ENCODE data around the gene PAPSS1.

The PAPSS1 gene

DNA sequence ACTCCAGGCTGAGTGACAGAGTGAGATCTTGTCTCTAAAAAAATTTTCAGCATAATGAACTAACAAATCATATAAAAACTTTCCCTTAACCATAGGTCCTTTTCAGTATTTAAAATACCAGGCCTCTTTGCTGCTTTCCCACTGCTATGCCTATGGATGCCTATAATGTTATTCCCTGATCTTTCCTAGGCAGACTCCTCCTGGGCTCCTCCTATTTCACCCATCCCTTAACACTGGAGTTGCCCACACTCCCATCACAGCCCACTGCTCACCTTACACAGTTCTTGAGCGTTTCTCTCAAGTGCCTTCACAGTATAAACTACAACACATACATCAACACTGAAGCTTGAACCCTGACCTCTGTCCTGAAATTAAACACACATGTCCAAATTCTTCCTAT is 31.6 kb downstream of the PAPSS1 start:
- H3K4ac ChIP-seq (ENCODE audit: low read length) = no peak overlapping the region
- no peak overlapping the region for H2BK15ac ChIP-seq (ENCODE audit: low read length)
- H3K27ac ChIP-seq (replicated peaks; ENCODE audit: low read length) = no peak overlapping the region
- H3K23ac ChIP-seq (ENCODE audit: low read depth, low read length, poor library complexity) = no peak overlapping the region
- H4K91ac ChIP-seq (ENCODE audit: low read depth, low read length, poor library complexity) = no peak overlapping the region
- no peak overlapping the region for H3K4me3 ChIP-seq (ENCODE audit: low read length in 2 of 2)
- H3K27me3 ChIP-seq (ENCODE audit: control insufficient read depth in 3 of 3, insufficient read depth in 3 of 3, low read depth in 1 of 3, low read length in 3 of 3) = no peaks in the 10 kb centered on the region
- H3K9me3 ChIP-seq (replicated peaks in 1 of 2; ENCODE audit: control insufficient read depth in 2 of 2, insufficient read depth in 1 of 2, low read depth in 1 of 2, low read length in 2 of 2) = no peaks in the 10 kb centered on the region
- no peak overlapping the region for H3K9ac ChIP-seq (ENCODE audit: low read depth, low read length, poor library complexity)
- no peaks in the 10 kb centered on the region for H3K79me1 ChIP-seq (ENCODE audit: low read depth, low read length)
- no peak overlapping the region for H2AFZ ChIP-seq (ENCODE audit: low read length)
- DNase-seq (ENCODE audit: low spot score) = no peak
- H2BK12ac ChIP-seq (ENCODE audit: low read length) = no peak overlapping the region
- H2AK5ac ChIP-seq (ENCODE audit: low read depth, low read length) = no peak overlapping the region
- no CpG with 5 or more reads among the region's 1 CpG for WGBS, 2 donors (ENCODE audit: extremely low coverage in 2 of 2, insufficient read length in 2 of 2, insufficient replicate concordance in 1 of 2)
- peaks cover 2 to 39% of the 10 kb centered on the region in 2 donors for H3K36me3 ChIP-seq (replicated peaks in 1 of 2; ENCODE audit: control insufficient read depth in 2 of 2, insufficient read depth in 2 of 2, low read length in 2 of 2)
- H2BK5ac ChIP-seq (ENCODE audit: low read length) = no peak overlapping the region
- no peak overlapping the region for H3K4me2 ChIP-seq (ENCODE audit: insufficient read depth, low read length, poor library complexity, severe bottlenecking)
- H4K8ac ChIP-seq (ENCODE audit: low read depth, low read length) = no peak overlapping the region
- no peaks in the 10 kb centered on the region for H3K4me1 ChIP-seq (ENCODE audit: control insufficient read depth in 2 of 2, insufficient read depth in 1 of 2, low read depth in 1 of 2, low read length in 2 of 2)
- no peak overlapping the region for H3K14ac ChIP-seq (ENCODE audit: low read length)
- no peak overlapping the region for H3K18ac ChIP-seq (ENCODE audit: low read length)
- H2BK120ac ChIP-seq (ENCODE audit: low read depth, low read length) = no peak overlapping the region

DNA sequence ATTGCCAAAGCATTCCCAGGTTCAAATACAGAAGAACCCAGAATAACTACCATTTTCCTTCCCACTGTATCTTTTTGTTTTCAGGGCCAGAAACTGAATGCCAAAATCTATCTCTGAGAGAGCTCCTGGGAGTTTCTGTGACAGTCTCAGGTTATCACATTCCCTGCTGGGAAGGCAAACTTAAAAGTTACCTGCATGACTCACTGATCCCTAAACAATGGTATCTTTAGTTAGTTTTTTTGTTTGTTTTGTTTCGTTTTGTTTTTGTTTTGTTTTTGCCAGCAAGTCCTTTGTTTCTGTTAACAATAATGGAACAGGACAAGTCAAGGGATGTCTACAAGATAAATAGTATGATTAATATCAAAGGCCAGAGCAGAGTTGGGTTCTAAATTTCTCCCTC is 34.3 kb downstream of the PAPSS1 start:
- H3K9ac ChIP-seq (ENCODE audit: low read depth, low read length, poor library complexity) = no peak overlapping the region
- no peak overlapping the region for H2BK5ac ChIP-seq (ENCODE audit: low read length)
- no peaks in the 10 kb centered on the region for H3K79me1 ChIP-seq (ENCODE audit: low read depth, low read length)
- no peak overlapping the region for H3K23ac ChIP-seq (ENCODE audit: low read depth, low read length, poor library complexity)
- no peak for DNase-seq (ENCODE audit: low spot score)
- no peak overlapping the region for H3K4ac ChIP-seq (ENCODE audit: low read length)
- H3K27ac ChIP-seq (replicated peaks; ENCODE audit: low read length) = no peak overlapping the region
- no peak overlapping the region for H2AFZ ChIP-seq (ENCODE audit: low read length)
- no peak overlapping the region for H4K8ac ChIP-seq (ENCODE audit: low read depth, low read length)
- H3K4me3 ChIP-seq (ENCODE audit: low read length in 2 of 2) = no peak overlapping the region
- no peak overlapping the region for H2BK12ac ChIP-seq (ENCODE audit: low read length)
- WGBS, 2 donors (ENCODE audit: extremely low coverage in 2 of 2, insufficient read length in 2 of 2, insufficient replicate concordance in 1 of 2) = no CpG with 5 or more reads among the region's 1 CpG
- peaks cover 4 to 33% of the 10 kb centered on the region in 2 donors for H3K36me3 ChIP-seq (replicated peaks in 1 of 2; ENCODE audit: control insufficient read depth in 2 of 2, insufficient read depth in 2 of 2, low read length in 2 of 2)
- H3K27me3 ChIP-seq (ENCODE audit: control insufficient read depth in 3 of 3, insufficient read depth in 3 of 3, low read depth in 1 of 3, low read length in 3 of 3) = no peaks in the 10 kb centered on the region
- no peak overlapping the region for H2AK5ac ChIP-seq (ENCODE audit: low read depth, low read length)
- H3K4me1 ChIP-seq (ENCODE audit: control insufficient read depth in 2 of 2, insufficient read depth in 1 of 2, low read depth in 1 of 2, low read length in 2 of 2) = no peaks in the 10 kb centered on the region
- H3K9me3 ChIP-seq (replicated peaks in 1 of 2; ENCODE audit: control insufficient read depth in 2 of 2, insufficient read depth in 1 of 2, low read depth in 1 of 2, low read length in 2 of 2) = no peaks in the 10 kb centered on the region
- H3K18ac ChIP-seq (ENCODE audit: low read length) = no peak overlapping the region
- H4K91ac ChIP-seq (ENCODE audit: low read depth, low read length, poor library complexity) = no peak overlapping the region
- no peak overlapping the region for H2BK120ac ChIP-seq (ENCODE audit: low read depth, low read length)
- H3K4me2 ChIP-seq (ENCODE audit: insufficient read depth, low read length, poor library complexity, severe bottlenecking) = no peak overlapping the region
- H2BK15ac ChIP-seq (ENCODE audit: low read length) = no peak overlapping the region
- H3K14ac ChIP-seq (ENCODE audit: low read length) = no peak overlapping the region

DNA sequence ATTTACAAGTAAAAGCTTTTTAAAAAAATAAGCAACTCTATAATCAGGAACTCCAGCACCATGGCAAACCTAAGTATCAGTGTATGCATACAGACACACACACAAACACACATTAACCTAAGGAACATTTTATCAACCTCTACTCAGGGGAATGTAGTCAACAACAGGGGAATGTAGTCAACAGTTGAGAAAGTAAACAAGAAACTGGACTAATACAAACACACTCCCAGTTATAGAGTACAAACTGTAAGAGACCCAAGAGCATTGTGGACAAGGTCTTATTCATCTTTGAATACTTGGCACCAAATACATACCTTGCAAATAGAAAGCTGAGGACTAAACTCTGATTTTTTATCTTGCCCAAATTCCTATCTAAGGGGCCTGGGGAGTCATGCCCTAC is 36.2 kb downstream of the PAPSS1 start:
- H3K4me2 ChIP-seq (ENCODE audit: insufficient read depth, low read length, poor library complexity, severe bottlenecking) = no peak overlapping the region
- H2BK5ac ChIP-seq (ENCODE audit: low read length) = no peak overlapping the region
- DNase-seq (ENCODE audit: low spot score) = no peak
- peaks cover 2 to 13% of the 10 kb centered on the region in 2 donors for H3K9me3 ChIP-seq (replicated peaks in 1 of 2; ENCODE audit: control insufficient read depth in 2 of 2, insufficient read depth in 1 of 2, low read depth in 1 of 2, low read length in 2 of 2)
- H3K18ac ChIP-seq (ENCODE audit: low read length) = no peak overlapping the region
- H3K27ac ChIP-seq (replicated peaks; ENCODE audit: low read length) = no peak overlapping the region
- no peak overlapping the region for H3K4ac ChIP-seq (ENCODE audit: low read length)
- H3K4me3 ChIP-seq (ENCODE audit: low read length in 2 of 2) = no peak overlapping the region
- H3K9ac ChIP-seq (ENCODE audit: low read depth, low read length, poor library complexity) = no peak overlapping the region
- no peak overlapping the region for H3K14ac ChIP-seq (ENCODE audit: low read length)
- H2BK120ac ChIP-seq (ENCODE audit: low read depth, low read length) = no peak overlapping the region
- no peak overlapping the region for H2AFZ ChIP-seq (ENCODE audit: low read length)
- H3K27me3 ChIP-seq (ENCODE audit: control insufficient read depth in 3 of 3, insufficient read depth in 3 of 3, low read depth in 1 of 3, low read length in 3 of 3) = no peaks in the 10 kb centered on the region
- no peaks in the 10 kb centered on the region for H3K79me1 ChIP-seq (ENCODE audit: low read depth, low read length)
- H2BK12ac ChIP-seq (ENCODE audit: low read length) = no peak overlapping the region
- H4K91ac ChIP-seq (ENCODE audit: low read depth, low read length, poor library complexity) = no peak overlapping the region
- no peak overlapping the region for H4K8ac ChIP-seq (ENCODE audit: low read depth, low read length)
- no peak overlapping the region for H2AK5ac ChIP-seq (ENCODE audit: low read depth, low read length)
- H3K23ac ChIP-seq (ENCODE audit: low read depth, low read length, poor library complexity) = no peak overlapping the region
- H3K4me1 ChIP-seq (ENCODE audit: control insufficient read depth in 2 of 2, insufficient read depth in 1 of 2, low read depth in 1 of 2, low read length in 2 of 2) = no peaks in the 10 kb centered on the region
- H2BK15ac ChIP-seq (ENCODE audit: low read length) = no peak overlapping the region
- H3K36me3 ChIP-seq (replicated peaks in 1 of 2; ENCODE audit: control insufficient read depth in 2 of 2, insufficient read depth in 2 of 2, low read length in 2 of 2) = peaks cover 6 to 48% of the 10 kb centered on the region in 2 donors

DNA sequence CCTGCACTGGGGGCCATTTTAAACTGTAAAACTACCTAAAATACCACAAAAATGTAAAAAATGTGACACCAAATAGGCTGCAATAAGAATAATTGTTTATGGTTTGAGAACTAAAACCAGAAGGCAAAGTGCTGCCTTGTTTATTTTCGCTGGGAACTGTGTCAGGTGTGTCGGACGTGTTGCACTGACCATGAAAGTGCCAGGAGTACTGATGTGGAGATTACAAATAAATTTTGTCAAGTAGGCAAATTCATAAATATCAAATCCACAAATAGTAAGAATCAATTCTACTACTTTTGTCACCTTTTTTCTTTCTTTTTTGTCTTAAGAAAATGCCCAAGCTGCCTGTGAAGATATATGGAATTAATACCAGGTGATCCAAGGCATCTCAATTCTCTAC is 37.7 kb downstream of the PAPSS1 start:
- no CpG with 5 or more reads among the region's 3 CpGs for WGBS, 2 donors (ENCODE audit: extremely low coverage in 2 of 2, insufficient read length in 2 of 2, insufficient replicate concordance in 1 of 2)

More for the DNA sequence above, 37.7 kb downstream of the PAPSS1 start:
- Histone ChIP-seq H3K9me3 (replicated peaks in 1 of 2; ENCODE audit: control insufficient read depth in 2 of 2, insufficient read depth in 1 of 2, low read depth in 1 of 2, low read length in 2 of 2) (peaks cover 2 to 17% of the 10 kb centered on the region in 2 donors), H3K18ac (ENCODE audit: low read length) (no peak overlapping the region), H2AK5ac (ENCODE audit: low read depth, low read length) (no peak overlapping the region), H3K14ac (ENCODE audit: low read length) (no peak overlapping the region), H3K9ac (ENCODE audit: low read depth, low read length, poor library complexity) (no peak overlapping the region), H2BK12ac (ENCODE audit: low read length) (no peak overlapping the region), H3K27ac (replicated peaks; ENCODE audit: low read length) (no peak overlapping the region), H3K4ac (ENCODE audit: low read length) (no peak overlapping the region), H3K4me3 (ENCODE audit: low read length in 2 of 2) (no peak overlapping the region), H3K4me2 (ENCODE audit: insufficient read depth, low read length, poor library complexity, severe bottlenecking) (no peak overlapping the region), H3K79me1 (ENCODE audit: low read depth, low read length) (no peaks in the 10 kb centered on the region), H3K4me1 (ENCODE audit: control insufficient read depth in 2 of 2, insufficient read depth in 1 of 2, low read depth in 1 of 2, low read length in 2 of 2) (no peaks in the 10 kb centered on the region), H2BK5ac (ENCODE audit: low read length) (no peak overlapping the region), H2BK15ac (ENCODE audit: low read length) (no peak overlapping the region), H2BK120ac (ENCODE audit: low read depth, low read length) (no peak overlapping the region), H3K23ac (ENCODE audit: low read depth, low read length, poor library complexity) (no peak overlapping the region), H4K8ac (ENCODE audit: low read depth, low read length) (no peak overlapping the region), H4K91ac (ENCODE audit: low read depth, low read length, poor library complexity) (no peak overlapping the region), H3K36me3 (replicated peaks in 1 of 2; ENCODE audit: control insufficient read depth in 2 of 2, insufficient read depth in 2 of 2, low read length in 2 of 2) (peaks cover 9 to 55% of the 10 kb centered on the region in 2 donors), H3K27me3 (ENCODE audit: control insufficient read depth in 3 of 3, insufficient read depth in 3 of 3, low read depth in 1 of 3, low read length in 3 of 3) (no peaks in the 10 kb centered on the region), H2AFZ (ENCODE audit: low read length) (no peak overlapping the region)
- no peak for DNase-seq (ENCODE audit: low spot score)
